CMK (cell line): ENCODE data around the gene VCX2.
"Not testable (repeated sequence)": the region's sequence is repeated elsewhere in the genome, so short reads cannot be mapped to it uniquely, and the experiment has no call there.

Experiments
- DNase-seq: peaks from one replicate; pipeline ENCODE4 v3.0.0-alpha.2; 2010; ENCODE audit warnings: low read depth

Gene VCX2

DNA sequence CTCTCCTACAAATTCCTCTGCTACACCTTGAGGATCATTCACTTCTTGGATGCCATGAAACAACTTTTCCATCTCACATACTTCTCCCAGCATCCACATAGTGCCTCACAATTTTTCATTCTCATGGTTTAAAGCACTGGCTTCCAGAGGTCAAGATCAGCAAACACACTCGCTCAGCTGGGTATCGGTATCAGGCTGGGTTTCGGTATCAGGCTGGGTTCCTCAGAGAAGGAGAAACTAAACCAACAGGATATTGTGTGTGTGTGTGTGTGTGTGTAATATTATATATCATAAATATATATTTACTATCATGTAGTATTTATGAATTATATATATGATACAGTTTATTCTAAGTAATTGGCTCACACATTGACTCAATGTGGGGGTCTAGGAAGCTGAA, at the start of gene VCX2:
Gene VCX2, minus strand, starts transcription at position 99 of the 400 bp plus-strand sequence. CDS start 624 bp downstream, outside the sequence.
- DNase-seq = not testable (repeated sequence)

DNA sequence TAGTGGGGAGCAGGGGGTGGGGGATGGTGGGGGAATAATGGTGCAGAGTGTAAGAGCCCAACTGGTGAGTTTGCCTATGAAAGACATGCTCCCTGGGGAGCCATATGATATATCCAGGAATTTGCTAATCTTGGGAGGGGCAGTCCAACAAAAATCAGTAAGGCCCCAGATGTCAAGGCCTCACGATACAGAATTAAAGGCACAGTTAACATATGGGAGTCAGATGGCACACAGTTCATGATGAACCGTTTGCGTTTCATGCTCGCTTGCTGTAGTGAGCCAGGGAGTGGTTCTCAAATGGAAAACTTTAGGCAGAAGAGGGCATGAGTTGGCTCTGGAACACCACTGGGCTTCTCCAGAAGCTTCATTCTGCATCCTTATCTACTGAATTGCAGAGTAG, 33.9 kb upstream of the VCX2 start:
- no peak for DNase-seq

DNA sequence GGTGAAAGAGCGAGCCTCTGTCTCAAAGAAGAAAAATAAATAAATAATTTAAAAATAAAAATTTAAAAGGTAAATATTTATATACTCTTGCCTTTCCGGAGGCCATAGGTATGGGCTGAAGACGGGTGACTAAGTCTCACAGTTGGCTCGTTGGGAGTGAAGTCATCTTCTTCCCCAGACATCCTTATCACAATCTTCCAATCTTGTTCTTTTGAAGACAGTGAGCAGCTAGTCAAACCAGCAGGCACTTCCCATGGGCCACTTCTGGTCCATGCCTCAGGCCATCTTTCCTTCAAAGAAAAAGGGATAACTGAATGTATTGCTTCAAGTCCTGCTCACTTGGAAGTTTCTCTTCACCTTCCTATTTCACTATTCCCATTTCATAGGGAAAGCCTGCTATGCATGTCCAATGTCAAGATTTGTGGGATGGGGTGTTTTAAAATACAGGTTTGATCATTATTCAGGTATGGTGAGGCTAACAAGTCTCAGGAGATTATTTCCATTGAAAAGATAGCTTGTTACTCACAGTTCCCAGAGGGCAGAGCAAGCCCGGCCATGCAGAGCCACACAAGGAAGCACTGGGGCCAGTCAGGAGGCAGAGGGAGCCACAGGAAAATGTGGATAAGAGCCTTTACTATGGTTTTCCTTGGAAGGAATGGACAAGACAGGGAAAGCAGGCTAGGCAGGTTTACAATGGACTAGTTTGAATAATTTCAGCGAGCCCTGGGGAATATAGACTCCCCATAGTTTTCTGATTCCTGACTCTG, 33.3 kb upstream of the VCX2 start:
- DNase-seq = no peak

DNA sequence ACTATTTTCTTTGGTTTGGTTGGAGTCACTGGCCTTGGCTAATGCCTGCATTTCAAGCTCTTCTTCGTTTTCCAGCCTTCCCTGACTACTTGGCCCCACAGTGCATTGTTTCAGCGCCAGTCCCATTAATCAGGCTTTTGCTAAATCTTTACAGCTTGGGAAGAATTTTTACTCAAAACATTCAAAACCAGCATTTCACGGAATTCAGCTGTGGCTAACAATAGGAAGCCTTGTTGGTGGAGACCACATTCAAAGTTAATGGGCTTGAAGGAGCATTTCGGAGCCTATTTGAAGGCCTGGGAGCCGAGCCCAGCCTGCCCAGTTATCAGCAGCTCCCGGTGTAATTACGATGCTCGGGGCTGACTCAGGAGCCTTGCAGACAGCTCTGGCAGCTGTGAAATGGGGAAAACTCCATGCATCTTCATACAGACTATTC, 30.8 kb upstream of the VCX2 start:
- no peak for DNase-seq

DNA sequence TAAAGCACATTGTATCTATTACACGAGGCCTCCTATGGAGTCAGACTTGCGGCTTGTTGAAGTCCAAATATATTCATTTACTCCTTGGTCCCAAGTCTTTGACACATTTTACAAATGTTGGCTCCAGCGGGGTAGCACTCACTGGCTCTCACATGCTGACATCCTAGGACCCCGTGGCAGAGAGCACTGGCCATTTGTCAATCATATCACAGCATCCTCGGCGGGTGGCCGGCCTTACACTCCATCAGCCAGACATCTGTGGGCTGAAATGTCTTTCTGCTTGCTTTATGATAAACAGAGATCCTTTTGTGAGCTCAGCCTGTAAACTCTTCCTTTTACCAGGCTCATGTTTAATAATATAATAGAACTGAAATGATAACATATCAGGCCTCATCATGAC, 25.7 kb upstream of the VCX2 start:
- DNase-seq = no peak

DNA sequence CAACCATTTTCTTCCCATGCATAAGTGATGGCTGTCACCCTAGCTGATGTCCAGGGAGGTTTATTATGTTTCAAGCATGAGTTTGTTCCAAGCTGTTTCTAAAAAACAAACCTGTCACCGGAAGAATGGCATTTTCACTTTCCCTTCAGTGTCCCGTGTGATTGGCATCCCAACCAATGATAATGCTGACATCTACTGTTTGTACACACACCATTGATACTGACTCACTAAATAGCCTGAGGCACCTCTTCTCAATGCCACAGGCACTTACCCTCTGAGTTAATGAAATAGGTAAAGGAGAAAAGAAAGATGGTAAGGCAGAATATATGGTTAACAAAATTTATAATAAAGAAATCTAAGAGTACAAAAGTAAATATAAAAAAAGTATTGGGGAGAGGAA, 23.1 kb upstream of the VCX2 start:
- DNase-seq = no peak

DNA sequence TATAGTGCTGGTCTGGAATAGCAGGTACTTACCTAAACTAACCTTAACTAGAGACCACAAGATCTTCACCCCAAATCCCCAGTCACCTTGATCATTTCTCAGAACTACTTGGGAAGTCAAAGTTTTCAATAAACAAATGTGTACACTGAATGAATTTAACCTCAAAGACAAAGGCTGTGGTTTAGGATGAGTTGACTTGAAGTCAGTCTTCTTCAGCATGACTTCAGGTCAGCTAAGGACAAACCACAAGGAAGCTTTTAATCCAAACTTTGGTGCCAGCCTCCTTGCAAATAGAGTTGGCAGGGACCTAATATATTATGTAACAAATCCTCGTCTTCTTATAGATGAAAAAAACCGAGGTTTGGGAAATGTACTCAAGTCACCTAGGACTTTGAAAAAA, 21.2 kb upstream of the VCX2 start:
- DNase-seq = no peak

DNA sequence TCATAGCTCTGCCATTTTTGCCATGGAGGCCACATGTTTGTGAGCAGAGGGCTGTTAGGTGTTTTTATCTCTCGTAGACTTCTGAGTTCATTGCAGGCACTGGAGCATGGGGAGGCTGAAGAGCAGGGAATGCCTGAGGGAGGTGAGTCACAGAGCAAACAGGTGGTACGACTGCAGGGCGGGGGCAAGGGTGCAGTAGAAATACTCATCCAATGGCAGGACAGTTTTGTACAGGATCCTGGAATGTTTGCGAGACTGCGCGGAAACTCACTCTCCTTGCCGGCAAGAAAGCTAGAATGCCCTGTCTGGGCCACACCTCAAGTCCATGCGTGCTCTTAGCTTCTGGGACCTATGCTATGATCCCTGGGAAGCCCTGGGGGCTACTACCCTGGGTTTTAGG, 20.0 kb upstream of the VCX2 start:
- no peak for DNase-seq

DNA sequence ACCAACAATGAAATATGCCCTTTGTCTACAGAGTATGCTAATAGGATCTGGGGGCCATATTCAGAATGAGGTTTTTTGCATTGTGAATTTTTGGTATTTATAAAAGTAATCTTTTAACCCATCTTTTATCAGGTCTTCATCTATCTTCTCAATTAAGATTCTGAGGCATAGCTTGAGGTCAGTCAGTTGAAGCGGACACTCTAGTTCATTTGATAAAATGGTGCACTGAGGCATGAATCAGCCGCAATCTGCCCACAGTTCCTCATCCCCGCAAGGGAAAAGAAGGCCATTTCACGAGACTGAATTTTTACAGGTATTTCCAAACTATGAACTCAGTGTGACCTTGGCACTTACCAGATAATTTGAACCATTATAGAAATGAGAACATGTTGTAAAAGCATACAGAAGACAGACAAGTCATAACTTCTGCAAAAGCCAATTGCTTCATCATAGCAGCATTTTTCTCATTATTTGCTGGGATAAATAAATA, 19.3 kb upstream of the VCX2 start:
- no peak for DNase-seq

DNA sequence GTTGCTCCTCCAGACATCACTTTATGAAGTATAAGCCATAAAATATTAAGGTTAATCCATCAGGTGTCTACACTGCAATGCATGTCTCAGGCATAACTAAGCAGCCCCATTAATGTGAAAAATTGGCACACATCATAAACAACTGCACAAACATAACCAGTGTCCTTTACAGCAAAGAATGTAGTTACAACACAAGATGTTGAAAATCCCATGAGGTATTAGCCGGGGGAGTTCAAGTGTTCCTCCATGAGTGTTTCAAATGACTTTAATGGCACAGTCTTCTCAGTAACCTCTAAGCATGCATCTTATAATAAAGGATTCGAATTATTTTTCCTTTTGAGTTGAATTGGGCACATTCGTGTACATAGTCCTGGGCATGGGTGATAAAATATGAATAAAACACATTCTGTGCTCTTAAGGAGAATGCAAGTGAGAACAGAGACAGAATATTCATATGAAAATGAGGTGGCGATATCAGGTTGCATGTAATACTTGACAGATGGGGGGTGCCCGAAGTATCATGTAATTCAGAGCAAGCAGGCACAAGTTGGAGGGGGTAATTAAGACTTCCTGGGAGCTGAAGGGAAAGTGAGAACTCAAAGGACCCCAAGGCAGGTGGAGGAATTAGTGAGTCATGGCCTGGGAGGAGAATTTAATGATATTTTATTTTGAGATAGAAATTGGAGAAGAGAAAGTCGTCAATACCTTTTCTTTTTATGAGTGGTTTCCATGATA, 18.2 kb upstream of the VCX2 start:
- DNase-seq = no peak

DNA sequence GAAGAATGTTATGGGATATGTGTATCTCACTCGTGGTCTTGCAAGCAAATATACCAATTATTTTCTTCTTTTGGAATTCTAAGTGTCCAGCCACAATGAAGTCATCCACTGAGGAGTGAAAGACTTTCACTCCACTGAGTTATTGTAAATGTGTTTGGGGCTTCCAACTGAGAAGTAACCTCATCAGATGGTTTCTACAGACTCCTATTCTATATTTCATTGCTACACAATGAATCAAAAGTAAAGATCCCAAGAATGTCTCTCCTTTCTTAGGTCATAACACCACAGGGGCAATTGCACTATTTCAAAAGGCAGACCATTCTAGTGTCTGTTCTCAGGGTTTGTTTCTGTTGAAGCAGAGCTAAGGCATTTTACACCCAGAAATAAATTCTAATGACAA, 12.3 kb upstream of the VCX2 start:
- DNase-seq = no peak

DNA sequence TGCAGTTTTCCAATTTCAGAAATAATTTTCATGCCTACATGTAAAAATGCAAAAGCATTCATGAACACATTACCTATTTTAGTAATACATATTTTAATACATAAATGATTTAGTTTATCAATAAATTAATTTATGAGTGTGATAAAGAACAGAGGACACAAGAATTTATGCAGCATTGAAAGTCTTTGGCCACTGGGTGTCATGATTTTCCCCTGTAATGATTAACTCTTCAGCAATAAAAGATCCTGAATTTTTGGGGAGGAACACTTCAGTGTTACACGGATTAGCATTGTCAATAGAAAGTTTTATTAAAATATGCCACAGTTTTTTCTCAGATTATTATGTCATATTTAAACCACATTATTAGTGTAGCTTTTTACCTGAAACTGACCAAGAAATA, 8.6 kb upstream of the VCX2 start:
- DNase-seq = no peak

DNA sequence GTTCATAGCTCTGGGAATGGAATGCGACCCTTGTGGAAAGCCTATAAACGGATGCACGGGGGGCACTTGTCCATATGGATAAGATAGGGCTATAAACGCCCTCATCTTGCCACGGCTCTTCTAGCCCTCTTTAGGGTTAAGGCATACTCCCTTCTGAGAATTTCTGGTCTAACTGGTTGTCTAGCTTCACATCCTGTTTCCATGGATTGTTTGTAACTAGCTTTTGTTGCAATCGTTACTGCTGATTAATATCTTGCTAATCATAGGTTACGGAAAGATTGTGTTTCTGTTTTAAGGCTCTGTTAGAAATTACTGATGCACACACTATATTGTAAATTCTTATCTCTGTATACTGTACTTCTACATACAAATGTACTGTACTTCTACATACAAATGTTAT, 17.1 kb downstream of the VCX2 start:
- DNase-seq = not testable (repeated sequence)

DNA sequence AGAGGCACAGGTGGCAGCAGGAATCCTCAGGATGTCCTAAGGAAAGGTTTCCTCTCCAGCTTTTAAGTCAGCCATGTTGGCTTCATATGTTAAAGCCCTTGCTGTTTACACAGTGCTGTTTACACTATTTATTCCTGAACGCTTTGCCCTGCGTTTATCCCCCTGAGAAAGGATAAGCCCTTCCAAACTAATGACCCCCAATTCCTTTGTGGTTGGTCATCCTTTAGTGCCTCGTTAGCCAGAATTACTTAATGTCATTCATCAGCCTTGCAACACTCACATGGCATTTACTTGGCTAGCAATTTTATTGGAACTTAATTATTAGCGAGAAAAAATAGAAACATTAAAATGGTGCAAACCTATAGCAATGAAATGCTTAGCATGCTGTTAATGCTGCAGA, 23.8 kb downstream of the VCX2 start:
- no peak for DNase-seq

DNA sequence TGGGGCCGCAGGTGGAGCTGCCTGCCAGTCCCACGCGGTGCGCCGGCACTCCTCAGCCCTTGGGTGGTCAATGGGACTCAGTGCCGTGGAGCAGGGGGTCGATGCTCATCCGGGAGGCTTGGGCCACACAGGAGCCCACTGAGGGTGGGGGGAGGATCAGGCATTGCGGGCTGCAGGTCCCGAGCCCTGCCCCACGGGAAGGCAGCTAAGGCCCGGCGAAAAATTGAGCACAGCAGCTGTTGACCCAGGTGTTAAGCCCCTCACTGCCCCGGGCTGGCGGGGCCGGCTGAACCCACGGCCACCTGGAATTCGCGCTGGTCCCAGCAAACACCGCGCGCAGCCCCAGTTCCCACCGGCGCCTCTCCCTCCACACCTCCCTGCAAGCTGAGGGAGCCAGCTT, 26.1 kb downstream of the VCX2 start:
- DNase-seq = no peak

DNA sequence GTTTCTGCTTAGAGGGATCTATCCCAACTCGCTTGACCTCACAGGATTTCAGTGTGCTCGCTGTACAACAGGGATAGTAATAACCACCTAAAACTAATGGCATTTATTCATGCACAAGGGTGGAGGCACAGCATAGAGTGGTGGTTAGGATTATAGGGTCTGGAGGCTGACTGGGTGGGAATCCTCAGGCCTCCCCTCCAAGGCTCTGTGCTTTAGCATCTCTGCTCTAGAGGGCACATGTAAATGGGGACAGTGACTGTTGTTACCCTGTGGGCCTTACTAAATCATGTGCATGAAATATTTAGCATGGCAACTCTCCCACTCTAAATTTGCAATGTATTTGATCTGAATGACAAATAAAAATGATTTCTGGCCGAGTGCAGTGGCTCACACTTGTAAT, 29.2 kb downstream of the VCX2 start:
- DNase-seq = no peak

DNA sequence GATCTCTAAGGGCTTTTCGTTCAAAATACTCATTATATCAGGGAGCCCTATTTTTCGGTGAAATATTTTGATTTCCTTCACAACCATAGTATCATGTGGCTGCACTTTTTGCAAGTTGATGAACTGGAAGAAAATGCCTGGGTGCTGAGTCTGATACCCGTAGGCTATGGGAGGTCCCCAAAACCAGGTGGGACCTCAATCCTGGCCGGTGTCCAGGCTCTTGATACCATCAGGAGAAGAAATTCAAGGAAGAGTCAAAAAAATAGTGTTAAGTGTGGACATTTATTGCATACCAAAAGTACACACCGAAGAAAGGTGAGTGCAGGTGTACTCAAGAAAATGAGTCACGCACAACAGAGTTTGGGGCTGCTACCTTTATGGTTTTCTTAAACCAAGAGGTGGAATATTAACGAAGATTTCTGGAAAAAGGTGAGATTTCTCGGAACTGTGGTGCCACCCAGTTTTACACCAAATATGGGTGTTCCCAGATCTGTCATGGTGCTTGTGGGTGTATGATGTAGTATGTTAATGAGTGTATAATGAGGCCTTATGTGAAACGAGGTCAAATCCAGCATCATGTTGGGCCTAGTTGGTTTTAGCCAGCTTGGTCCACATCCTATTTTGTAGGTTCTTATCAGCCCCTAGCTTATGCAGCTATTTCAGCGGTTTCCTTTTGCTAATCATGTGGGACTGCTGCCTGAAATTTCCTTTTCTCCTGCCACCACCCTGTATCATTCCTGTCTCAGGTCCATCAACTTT, 29.9 kb downstream of the VCX2 start:
- no peak for DNase-seq

DNA sequence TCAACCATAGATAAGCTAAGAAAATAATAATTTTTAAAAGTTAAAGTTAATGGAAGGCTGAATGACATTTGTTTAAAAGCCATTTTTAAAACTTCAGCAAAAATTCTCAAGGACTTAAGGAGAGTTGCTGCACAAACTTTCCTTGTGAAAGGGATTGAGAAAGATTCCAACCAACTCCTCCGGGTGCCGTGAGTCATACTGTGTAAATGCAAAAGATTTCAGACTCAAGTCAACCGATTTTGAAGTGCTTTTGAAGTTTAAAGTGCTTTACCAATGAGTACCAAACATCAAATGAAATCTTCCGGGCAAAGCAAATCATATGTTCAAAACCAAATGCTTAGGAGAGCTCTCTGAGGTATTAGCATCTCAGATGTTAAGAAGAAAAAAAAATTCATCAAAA, 31.4 kb downstream of the VCX2 start:
- no peak for DNase-seq

DNA sequence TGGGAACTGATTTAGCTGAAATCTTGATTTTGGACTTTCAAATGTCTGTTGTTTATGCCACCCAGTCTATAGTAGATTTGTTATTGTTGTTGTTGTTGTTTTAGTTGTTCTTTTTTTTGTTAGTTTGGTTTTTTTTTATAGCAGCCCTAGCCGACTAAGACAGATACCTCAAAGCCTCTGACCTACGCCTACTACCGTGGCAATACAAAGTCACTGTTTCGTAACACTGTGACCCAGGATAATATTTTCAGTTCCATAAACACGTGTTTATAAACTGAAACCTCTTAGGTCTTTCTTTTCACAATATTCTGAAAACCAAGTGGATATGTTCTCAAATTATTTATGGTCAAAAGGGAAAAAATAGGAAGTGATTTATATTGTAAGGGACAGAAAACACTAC, 32.8 kb downstream of the VCX2 start:
- no peak for DNase-seq

DNA sequence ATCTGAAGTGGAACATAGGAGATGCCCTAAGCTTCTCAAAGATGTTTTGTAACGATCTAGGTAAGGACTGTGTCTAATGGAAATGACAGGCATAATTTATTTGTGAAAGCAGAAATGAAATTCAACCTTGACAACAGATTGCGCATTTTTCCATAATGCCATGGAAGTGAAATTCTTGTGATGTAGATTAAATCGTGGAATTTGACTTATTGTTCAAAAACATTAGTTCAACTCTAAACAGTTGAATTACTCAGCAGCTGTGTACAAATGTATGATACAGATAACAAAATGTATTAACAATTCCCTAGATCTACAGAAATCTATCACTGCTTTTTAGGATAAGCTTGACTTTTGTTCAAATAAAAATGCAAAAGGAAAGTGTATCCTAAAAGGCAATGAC, 44.4 kb downstream of the VCX2 start:
- DNase-seq = no peak

DNA sequence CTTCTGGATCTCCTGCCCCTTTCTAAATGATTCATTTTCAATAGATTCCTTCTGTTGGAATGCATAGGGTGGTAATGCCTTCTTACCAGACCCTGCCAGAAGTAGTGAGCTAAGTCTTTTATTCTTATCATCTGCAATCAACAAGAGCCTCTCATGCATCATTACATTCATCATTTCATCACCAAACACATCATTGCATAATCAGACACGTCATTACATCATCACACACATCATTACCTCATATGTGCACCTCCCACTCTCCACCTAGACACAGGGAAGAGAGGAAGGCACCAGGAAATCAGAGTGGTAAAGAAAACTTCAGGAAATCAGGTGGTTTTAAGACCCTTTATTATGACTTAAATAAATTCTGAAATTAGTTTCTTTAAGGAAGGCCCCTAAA, 45.0 kb downstream of the VCX2 start:
- DNase-seq = no peak

DNA sequence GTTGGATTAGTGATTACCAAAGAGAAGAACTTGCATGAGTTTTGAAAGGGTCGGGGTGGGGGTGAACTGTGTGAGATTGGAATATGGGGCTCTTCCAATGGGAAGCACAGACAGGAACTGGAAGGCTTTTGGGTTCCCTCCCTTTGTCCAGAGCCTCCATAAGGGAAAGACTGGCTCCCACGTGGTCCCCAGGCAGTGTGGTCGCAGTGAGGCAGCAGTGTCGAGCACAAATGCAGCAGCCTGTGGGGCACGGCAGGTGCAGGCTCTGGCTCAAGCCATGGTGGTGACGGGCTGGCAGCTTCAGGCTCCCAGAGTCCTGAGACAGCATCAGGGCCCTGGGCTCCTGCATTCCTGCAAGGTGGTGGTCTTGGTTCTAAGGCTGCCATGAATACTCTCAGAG, 45.5 kb downstream of the VCX2 start:
- no peak for DNase-seq

DNA sequence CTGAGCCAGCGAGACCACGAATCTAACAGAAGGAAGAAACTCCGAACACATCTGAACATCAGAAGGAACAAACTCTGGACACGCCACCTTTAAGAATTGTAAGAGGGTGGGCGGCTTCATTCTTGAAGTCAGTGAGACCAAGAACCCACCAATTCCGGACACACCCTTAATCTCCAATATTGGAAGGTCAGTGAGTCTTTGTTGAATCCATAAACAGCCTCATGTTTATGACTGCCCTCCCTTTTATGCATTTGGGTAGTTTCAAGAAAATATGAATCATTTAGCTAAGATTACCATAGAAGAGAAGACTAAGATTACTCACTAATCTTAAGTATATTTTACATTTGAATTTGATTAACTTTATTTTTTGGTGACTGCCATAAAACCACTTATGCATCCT, 48.5 kb downstream of the VCX2 start:
- DNase-seq = no peak
